Mesendoderm (in vitro differentiated cells): ENCODE results near the gene TRPM4.
A peak's percentile ranks its signal among the peaks of the same experiment; 100 is the strongest.

Experiments
- DNase-seq: peaks from one replicate; pipeline ENCODE4 v3.0.0; 2013
- H2AK5ac ChIP-seq: 2 replicates; pipeline ENCODE4 v1.6.1; 2013; ENCODE audit warnings: low read length, inconsistent platforms
- H2BK120ac ChIP-seq: 2 replicates; pipeline ENCODE4 v1.6.1; 2013; ENCODE audit warnings: low read depth, mild to moderate bottlenecking, low read length, moderate library complexity, mixed read lengths
- H2BK15ac ChIP-seq: replicated peaks from 2 replicates; pipeline ENCODE4 v1.6.1; 2013; ENCODE audit warnings: low read depth, mild to moderate bottlenecking, moderate library complexity
- H2BK5ac ChIP-seq: 2 replicates; pipeline ENCODE4 v1.6.1; 2013; ENCODE audit warnings: low read length, inconsistent platforms
- H3K18ac ChIP-seq: 2 replicates; pipeline ENCODE4 v1.6.1; 2013; ENCODE audit warnings: mild to moderate bottlenecking, low read length, mixed read lengths
- H3K23ac ChIP-seq: one replicate; pipeline ENCODE4 v1.6.1; 2013; ENCODE audit warnings: low read length
- H3K27ac ChIP-seq: 2 replicates; pipeline ENCODE4 v1.5.1; 2013; ENCODE audit warnings: low read depth, mild to moderate bottlenecking, inconsistent platforms, low read length, moderate library complexity
- H3K27me3 ChIP-seq: 2 replicates; pipeline ENCODE4 v1.6.1; 2013; ENCODE audit warnings: low read length, control low read depth, mild to moderate bottlenecking, inconsistent platforms; ENCODE audit not compliant: insufficient read depth, poor library complexity
- H3K36me3 ChIP-seq: 2 replicates; pipeline ENCODE4 v1.6.1; 2013; ENCODE audit warnings: low read length, inconsistent platforms; ENCODE audit not compliant: control insufficient read depth, insufficient read depth
- H3K4ac ChIP-seq: one replicate; pipeline ENCODE4 v1.6.1; 2013; ENCODE audit warnings: low read depth, mild to moderate bottlenecking, low read length, moderate library complexity
- H3K4me1 ChIP-seq: 2 replicates; pipeline ENCODE4 v1.6.1; 2013; ENCODE audit warnings: low read depth, low read length, inconsistent platforms; ENCODE audit not compliant: control insufficient read depth
- H3K4me2 ChIP-seq: 2 replicates; pipeline ENCODE4 v1.6.1; 2013; ENCODE audit warnings: low read length
- H3K4me3 ChIP-seq: 2 replicates; pipeline ENCODE4 v1.5.1; 2013; ENCODE audit warnings: mild to moderate bottlenecking, low read length
- H3K56ac ChIP-seq: one replicate; pipeline ENCODE4 v1.6.1; 2013; ENCODE audit warnings: low read length
- H3K79me1 ChIP-seq: 2 replicates; pipeline ENCODE4 v1.6.1; 2013; ENCODE audit warnings: low read length, inconsistent platforms
- H3K79me2 ChIP-seq: 2 replicates; pipeline ENCODE4 v1.6.1; 2013; ENCODE audit warnings: mild to moderate bottlenecking, low read length; ENCODE audit not compliant: control insufficient read depth, insufficient read depth
- H3K9ac ChIP-seq: 2 replicates; pipeline ENCODE4 v1.6.1; 2013; ENCODE audit warnings: low read length, inconsistent platforms
- H4K5ac ChIP-seq: one replicate; pipeline ENCODE4 v1.6.1; 2013; ENCODE audit warnings: low read length
- H4K8ac ChIP-seq: one replicate; pipeline ENCODE4 v1.6.1; 2013; ENCODE audit warnings: low read depth, mild to moderate bottlenecking, control low read depth, low read length, moderate library complexity
- WGBS: extraction: QIAGEN DNeasy Blood & Tissue Kit; methylation state at CpG from one replicate; pipeline ENCODE4 v1.1.7; 2013; ENCODE audit warnings: low lambda C conversion rate, missing lambda C conversion rate; ENCODE audit not compliant: insufficient coverage; ENCODE audit errors: extremely low coverage; 5-methylcytosine and 5-hydroxymethylcytosine counted together

Gene TRPM4

DNA sequence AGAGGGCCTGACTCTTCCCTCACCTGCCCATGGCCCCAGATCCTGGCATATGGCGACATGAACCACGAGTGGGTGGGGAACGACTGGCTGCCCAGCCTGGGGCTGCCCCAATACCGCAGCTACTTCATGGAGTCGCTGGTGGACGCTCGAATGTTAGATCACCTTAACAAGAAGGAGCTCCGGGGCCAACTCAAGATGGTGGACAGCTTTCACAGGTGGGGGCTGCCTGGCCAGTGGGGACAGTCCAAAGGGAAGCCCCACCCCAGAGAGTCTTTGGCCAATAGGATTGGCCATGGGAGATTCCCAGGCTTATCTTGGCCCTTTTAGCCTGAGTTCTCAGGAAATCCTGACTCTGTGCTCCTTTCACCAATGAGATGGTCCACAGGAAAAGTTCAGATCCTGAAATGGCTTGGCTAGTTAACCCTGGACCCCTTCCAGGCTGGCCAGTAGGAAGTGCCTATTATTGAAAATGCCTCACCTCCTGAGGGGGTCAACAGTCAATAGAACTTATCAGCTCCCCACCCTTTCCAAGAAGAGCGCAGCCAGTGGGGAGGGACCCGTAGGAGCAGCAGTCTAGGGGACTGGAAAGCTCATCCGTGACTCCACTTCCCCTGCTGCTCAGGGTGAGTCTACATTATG lies 9.4 kb upstream of the TRPM4 start:
- no CpG with 5 or more reads among the region's 11 CpGs for WGBS
- Histone ChIP-seq H3K27ac (no peak overlapping the region), H2AK5ac (peak overlapping the region; percentile 43), H3K18ac (no peak overlapping the region), H3K4ac (no peak overlapping the region), H3K4me2 (peak overlapping the region; percentile 87), H3K27me3 (no peaks in the 10 kb centered on the region), H3K79me2 (no peaks in the 10 kb centered on the region), H4K8ac (no peak overlapping the region), H4K5ac (no peak overlapping the region), H2BK15ac (no peak overlapping the region), H2BK5ac (no peak overlapping the region), H3K4me1 (peaks cover 5% of the 10 kb centered on the region), H3K9ac (peak overlapping the region; percentile 69), H3K23ac (no peak overlapping the region), H3K4me3 (no peak overlapping the region), H3K79me1 (no peaks in the 10 kb centered on the region), H3K36me3 (no peaks in the 10 kb centered on the region), H3K56ac (peak overlapping the region; percentile 82), H2BK120ac (no peak overlapping the region)
- no peak for DNase-seq

GRCh38 chr19:49148784-49149651 lies 8.6 kb upstream of the TRPM4 start:
- no peak overlapping the region for H4K8ac ChIP-seq
- H3K4me3 ChIP-seq: peak overlapping the region; percentile 77
- H3K27me3 ChIP-seq: no peaks in the 10 kb centered on the region

DNA sequence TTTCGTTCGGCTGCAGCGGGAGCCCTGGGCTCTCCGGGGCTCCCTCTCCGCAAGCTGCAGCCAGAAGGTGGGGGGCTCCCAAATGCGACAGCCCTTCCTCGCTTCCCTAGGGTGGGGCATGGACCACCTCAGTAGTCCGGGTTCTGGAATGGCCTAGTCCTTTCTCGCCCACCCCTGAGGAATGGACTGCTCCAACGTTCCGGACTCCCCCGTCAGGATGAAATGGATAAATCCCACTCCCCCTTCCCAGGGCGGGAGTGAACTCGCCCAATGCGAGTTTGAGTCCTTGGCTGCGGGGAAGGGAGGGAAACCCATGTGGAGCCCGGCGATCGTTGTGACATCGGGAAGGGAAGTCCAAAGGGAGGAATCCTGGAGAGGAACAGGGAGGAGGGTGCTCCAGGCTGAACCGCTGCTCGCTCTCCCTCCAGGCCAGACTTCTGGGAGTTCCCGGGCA lies 7.9 kb upstream of the TRPM4 start:
- no CpG with 5 or more reads among the region's 23 CpGs for WGBS
- H3K56ac ChIP-seq: peak overlapping the region; percentile 90

More at GRCh38 chr19:49148784-49149651, 8.6 kb upstream of the TRPM4 start:
- Histone ChIP-seq H2BK5ac (no peak overlapping the region), H4K5ac (no peak overlapping the region), H3K4me1 (peaks cover 5% of the 10 kb centered on the region), H2AK5ac (no peak overlapping the region), H3K18ac (no peak overlapping the region), H3K4me2 (peak overlapping the region; percentile 88), H3K27ac (peak overlapping the region; percentile 51), H3K36me3 (no peaks in the 10 kb centered on the region), H3K4ac (no peak overlapping the region), H2BK15ac (no peak overlapping the region), H2BK120ac (no peak overlapping the region), H3K79me2 (no peaks in the 10 kb centered on the region), H3K9ac (peak overlapping the region; percentile 82), H3K23ac (no peak overlapping the region), H3K79me1 (no peaks in the 10 kb centered on the region), H3K56ac (peak overlapping the region; percentile 90)
- DNase-seq: peak; percentile 99
- WGBS: no CpG with 5 or more reads among the region's 49 CpGs

DNA sequence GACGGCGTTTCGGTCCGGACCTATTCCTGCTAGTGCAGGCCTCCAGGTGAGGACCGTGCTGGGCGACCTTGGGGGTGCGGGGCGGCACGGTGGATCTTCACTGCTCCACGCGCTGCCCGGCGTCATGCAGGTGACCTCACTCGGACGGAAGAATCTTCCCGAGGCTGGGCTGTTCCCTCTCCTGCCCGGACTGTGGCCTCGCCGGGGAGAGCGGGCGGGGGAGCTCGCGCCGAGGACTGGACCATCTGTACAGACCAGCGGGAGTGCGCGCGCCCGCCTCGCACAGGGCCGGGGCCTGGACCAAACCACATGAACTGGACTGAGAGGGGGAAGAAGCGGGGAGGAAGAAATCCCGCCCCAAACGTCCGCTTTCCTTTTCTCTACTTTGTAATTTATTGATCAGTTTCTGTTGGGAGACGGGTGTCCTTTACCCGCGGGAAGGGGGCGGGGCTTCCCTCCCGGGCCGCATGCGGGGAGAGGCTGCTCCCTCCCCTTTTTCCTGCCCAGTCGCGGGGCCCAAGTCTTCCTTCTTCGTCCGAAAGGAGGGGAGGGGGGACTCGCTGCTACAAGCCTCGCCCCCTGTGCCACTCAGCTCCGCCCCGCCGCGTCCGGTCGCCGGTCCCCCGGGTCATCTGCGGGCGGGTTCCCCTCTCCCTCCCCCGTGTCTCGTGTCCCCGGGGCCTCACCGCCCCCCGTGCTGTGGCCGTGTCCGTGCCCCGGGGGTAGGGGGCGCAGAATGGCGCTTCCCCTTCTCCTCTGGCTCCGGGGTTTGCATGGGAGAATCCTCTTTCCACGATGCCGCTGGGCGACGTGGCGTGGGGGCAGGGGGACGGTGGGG lies 7.3 kb upstream of the TRPM4 start:
- no peak overlapping the region for H2AK5ac ChIP-seq
- no peak overlapping the region for H3K27ac ChIP-seq
- H3K23ac ChIP-seq: peak overlapping the region; percentile 29
- no peak overlapping the region for H4K8ac ChIP-seq
- H3K27me3 ChIP-seq: no peaks in the 10 kb centered on the region
- DNase-seq: peak; percentile 92
- H3K79me1 ChIP-seq: no peaks in the 10 kb centered on the region
- WGBS: no CpG with 5 or more reads among the region's 75 CpGs
- no peaks in the 10 kb centered on the region for H3K79me2 ChIP-seq
- peaks cover 5% of the 10 kb centered on the region for H3K4me1 ChIP-seq
- no peaks in the 10 kb centered on the region for H3K36me3 ChIP-seq
- peak overlapping the region; percentile 77 for H3K4me3 ChIP-seq
- H3K9ac ChIP-seq: peak overlapping the region; percentile 82
- H2BK15ac ChIP-seq: no peak overlapping the region
- H2BK5ac ChIP-seq: peak overlapping the region; percentile 27
- no peak overlapping the region for H2BK120ac ChIP-seq
- no peak overlapping the region for H3K4ac ChIP-seq
- H4K5ac ChIP-seq: no peak overlapping the region
- H3K18ac ChIP-seq: peak overlapping the region; percentile 54
- peak overlapping the region; percentile 90 for H3K56ac ChIP-seq
- H3K4me2 ChIP-seq: peak overlapping the region; percentile 88

More for the DNA sequence above, 7.9 kb upstream of the TRPM4 start:
- Histone ChIP-seq H2BK15ac (no peak overlapping the region), H3K18ac (no peak overlapping the region), H3K27me3 (no peaks in the 10 kb centered on the region), H3K4me1 (peaks cover 5% of the 10 kb centered on the region), H3K9ac (peak overlapping the region; percentile 82), H3K79me1 (no peaks in the 10 kb centered on the region), H3K4ac (no peak overlapping the region), H3K4me3 (peak overlapping the region; percentile 77), H3K4me2 (peak overlapping the region; percentile 88), H3K36me3 (no peaks in the 10 kb centered on the region), H4K5ac (no peak overlapping the region), H4K8ac (no peak overlapping the region), H3K79me2 (no peaks in the 10 kb centered on the region), H3K23ac (peak overlapping the region; percentile 29), H3K27ac (peak overlapping the region; percentile 51), H2BK5ac (no peak overlapping the region), H2AK5ac (no peak overlapping the region), H2BK120ac (no peak overlapping the region)
- DNase-seq: peak; percentile 96

GRCh38 chr19:49150944-49151243 lies 6.7 kb upstream of the TRPM4 start:
- Histone ChIP-seq H3K18ac (peak overlapping the region; percentile 54), H3K4me3 (peak overlapping the region; percentile 38)

More at GRCh38 chr19:49150944-49151243, 6.7 kb upstream of the TRPM4 start:
- H2BK15ac ChIP-seq: no peak overlapping the region
- no peaks in the 10 kb centered on the region for H3K79me2 ChIP-seq
- no peak overlapping the region for H2AK5ac ChIP-seq
- H3K9ac ChIP-seq: peak overlapping the region; percentile 76
- no peak overlapping the region for H3K23ac ChIP-seq
- no CpG with 5 or more reads among the region's 16 CpGs for WGBS
- H3K4me2 ChIP-seq: peak overlapping the region; percentile 56
- no peak overlapping the region for H2BK120ac ChIP-seq
- no peaks in the 10 kb centered on the region for H3K36me3 ChIP-seq
- H2BK5ac ChIP-seq: no peak overlapping the region
- H3K4me1 ChIP-seq: peaks cover 10% of the 10 kb centered on the region
- peak overlapping the region; percentile 89 for H3K56ac ChIP-seq
- H3K4ac ChIP-seq: no peak overlapping the region
- H3K27ac ChIP-seq: no peak overlapping the region
- no peak overlapping the region for H4K8ac ChIP-seq
- no peak overlapping the region for H4K5ac ChIP-seq
- H3K79me1 ChIP-seq: no peaks in the 10 kb centered on the region
- H3K27me3 ChIP-seq: no peaks in the 10 kb centered on the region
- no peak for DNase-seq
